Neural progenitor cell (in vitro differentiated cells): ENCODE results near the gene HOXC5. TPM values are rescaled to one million over a fixed set of nuclear protein-coding genes. Genes with fewer than 3 reads are reported as not detected.

ENCODE experiments used
- DNase-seq: peaks from one replicate; pipeline ENCODE4 v3.0.0-alpha.2; 2016; ENCODE audit warnings: low spot score
- H2AFZ ChIP-seq: fragments of 200-600 bp; sonication (generic); replicated peaks from 2 replicates; pipeline ENCODE4 v1.6.1; 2016; ENCODE audit warnings: antibody characterized with exemption
- H3F3A ChIP-seq: fragments of 200-600 bp; sonication (generic); 2 replicates; pipeline ENCODE4 v1.6.1; 2016; ENCODE audit warnings: antibody characterized with exemption, low read depth
- H3K27ac ChIP-seq: fragments of 200-600 bp; sonication (generic); 2 replicates; pipeline ENCODE4 v1.5.1; 2016; ENCODE audit warnings: mild to moderate bottlenecking
- H3K27me3 ChIP-seq: fragments of 200-600 bp; sonication (generic); 2 replicates; pipeline ENCODE4 v1.6.1; 2016; ENCODE audit warnings: mild to moderate bottlenecking, moderate library complexity
- H3K36me3 ChIP-seq: fragments of 200-600 bp; sonication (generic); 2 replicates; pipeline ENCODE4 v1.5.1; 2016
- H3K4me1 ChIP-seq: fragments of 200-600 bp; sonication (generic); 2 replicates; pipeline ENCODE4 v1.6.1; 2016; ENCODE audit warnings: mixed run types
- H3K4me2 ChIP-seq: fragments of 200-600 bp; sonication (generic); 2 replicates; pipeline ENCODE4 v1.6.1; 2016
- H3K4me3 ChIP-seq: fragments of 200-600 bp; sonication (generic); 2 replicates; pipeline ENCODE4 v1.5.1; 2016
- H3K79me2 ChIP-seq: fragments of 200-600 bp; sonication (generic); 2 replicates; pipeline ENCODE4 v1.6.1; 2016; ENCODE audit warnings: low read depth
- H3K9ac ChIP-seq: fragments of 200-600 bp; sonication (generic); 2 replicates; pipeline ENCODE4 v1.6.1; 2016
- H3K9me3 ChIP-seq: fragments of 200-600 bp; sonication (generic); 2 replicates; pipeline ENCODE4 v1.5.1; 2016; ENCODE audit warnings: low read depth
- H4K20me1 ChIP-seq: fragments of 200-600 bp; sonication (generic); 2 replicates; pipeline ENCODE4 v1.6.1; 2016; ENCODE audit warnings: low read depth
- H3K27ac Mint-ChIP-seq: 3 replicates; pipeline ENCODE4 v1.8.0; 2021; ENCODE audit warnings: mixed read lengths
- H3K27me3 Mint-ChIP-seq: 2 replicates; pipeline ENCODE4 v1.8.0; 2022; ENCODE audit warnings: low read depth, mild to moderate bottlenecking, inconsistent platforms, moderate library complexity, mixed read lengths; ENCODE audit not compliant: insufficient read depth
- H3K36me3 Mint-ChIP-seq: 3 replicates; pipeline ENCODE4 v1.8.0; 2021; ENCODE audit warnings: mixed read lengths
- H3K4me1 Mint-ChIP-seq: 3 replicates; pipeline ENCODE4 v1.8.0; 2021; ENCODE audit warnings: mixed read lengths
- H3K4me3 Mint-ChIP-seq: 3 replicates; pipeline ENCODE4 v1.8.0; 2021; ENCODE audit warnings: mild to moderate bottlenecking, moderate library complexity, mixed read lengths
- H3K9me3 Mint-ChIP-seq: 3 replicates; pipeline ENCODE4 v1.8.0; 2020; ENCODE audit warnings: mixed read lengths
- CTCF ChIP-seq: fragments of 200-600 bp; sonication (generic); IDR thresholded peaks from 2 replicates; pipeline ENCODE4 v1.5.1; 2017; ENCODE audit warnings: antibody characterized with exemption, mild to moderate bottlenecking
- EZH2 ChIP-seq: fragments of 200-600 bp; sonication (generic); IDR thresholded peaks from 2 replicates; pipeline ENCODE4 v1.6.1; 2017; ENCODE audit warnings: antibody characterized with exemption, mild to moderate bottlenecking, moderate library complexity
- EZH2phosphoT487 ChIP-seq: fragments of 200-600 bp; sonication (generic); IDR thresholded peaks from 2 replicates; pipeline ENCODE4 v1.6.1; 2017; ENCODE audit warnings: antibody characterized with exemption
- total RNA-seq: library from RNA; depleted of rRNA; stranded (reverse); fragments of >200 nt; gene quantifications from 2 replicates; pipeline ENCODE4 v1.2.3, GENCODE V29; 2015; ENCODE audit warnings: low replicate concordance

Gene HOXC5
- total RNA-seq, 1 donor from 2014 or later = not detected

DNA sequence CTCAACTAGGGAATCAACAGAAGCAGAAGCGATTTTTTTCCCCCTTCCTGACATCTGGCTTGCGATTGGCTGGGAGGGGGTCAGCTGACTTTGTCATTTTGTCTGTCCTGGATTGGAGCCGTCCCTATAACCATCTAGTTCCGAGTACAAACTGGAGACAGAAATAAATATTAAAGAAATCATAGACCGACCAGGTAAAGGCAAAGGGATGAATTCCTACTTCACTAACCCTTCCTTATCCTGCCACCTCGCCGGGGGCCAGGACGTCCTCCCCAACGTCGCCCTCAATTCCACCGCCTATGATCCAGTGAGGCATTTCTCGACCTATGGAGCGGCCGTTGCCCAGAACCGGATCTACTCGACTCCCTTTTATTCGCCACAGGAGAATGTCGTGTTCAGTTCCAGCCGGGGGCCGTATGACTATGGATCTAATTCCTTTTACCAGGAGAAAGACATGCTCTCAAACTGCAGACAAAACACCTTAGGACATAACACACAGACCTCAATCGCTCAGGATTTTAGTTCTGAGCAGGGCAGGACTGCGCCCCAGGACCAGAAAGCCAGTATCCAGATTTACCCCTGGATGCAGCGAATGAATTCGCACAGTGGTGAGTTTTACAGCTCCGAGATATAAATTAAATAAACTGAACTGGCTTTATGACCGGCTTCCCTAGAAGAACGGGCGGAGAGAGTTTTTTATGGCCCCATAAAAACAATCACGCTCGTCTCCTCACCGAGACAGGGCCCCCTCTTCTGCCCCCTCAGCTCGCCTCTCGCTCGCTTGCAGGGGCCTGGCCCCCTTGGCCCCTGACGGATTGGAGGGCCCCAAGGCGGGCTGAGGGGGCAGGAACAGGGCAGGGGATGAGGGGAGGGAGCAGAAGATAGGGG, 4.3 kb upstream of the HOXC5 start, which contains the start of gene HOXC6:
HOXC6 (plus strand) TSS at position 127 of the 888 bp plus-strand sequence; CDS start at position 209, 82 bp downstream.
- H3K27me3 Mint-ChIP-seq = peaks cover 91% of the 10 kb centered on the region
- H3K4me3 ChIP-seq = no peak within 1 kb of the TSS
- H3K27ac ChIP-seq = no peak within 1 kb of the TSS
- H3K9ac ChIP-seq = no peak within 1 kb of the TSS
- peaks cover 92% of the 10 kb centered on the region for H4K20me1 ChIP-seq
- peaks cover 9% of the 10 kb centered on the region for H3K9me3 Mint-ChIP-seq
- TF ChIP-seq EZH2 = peak; percentile 88
- TF ChIP-seq CTCF = no peak
- TF ChIP-seq EZH2phosphoT487 = peak; percentile 69
- H3K4me1 ChIP-seq = no peaks in the 10 kb centered on the region
- H3K9me3 ChIP-seq = no peaks in the 10 kb centered on the region
- no peaks in the 10 kb centered on the region for H3K79me2 ChIP-seq
- no peak within 1 kb of the TSS for H3K27ac Mint-ChIP-seq
- H3F3A ChIP-seq = no peaks in the 10 kb centered on the region
- no peak within 1 kb of the TSS for H2AFZ ChIP-seq
- H3K36me3 Mint-ChIP-seq = no peaks in the 10 kb centered on the region
- peaks cover 100% of the 10 kb centered on the region for H3K27me3 ChIP-seq
- H3K4me3 Mint-ChIP-seq = no peak within 1 kb of the TSS
- no peak within 1 kb of the TSS for H3K4me2 ChIP-seq
- no peak for DNase-seq
- H3K36me3 ChIP-seq = no peaks in the 10 kb centered on the region
- no peaks in the 10 kb centered on the region for H3K4me1 Mint-ChIP-seq

DNA sequence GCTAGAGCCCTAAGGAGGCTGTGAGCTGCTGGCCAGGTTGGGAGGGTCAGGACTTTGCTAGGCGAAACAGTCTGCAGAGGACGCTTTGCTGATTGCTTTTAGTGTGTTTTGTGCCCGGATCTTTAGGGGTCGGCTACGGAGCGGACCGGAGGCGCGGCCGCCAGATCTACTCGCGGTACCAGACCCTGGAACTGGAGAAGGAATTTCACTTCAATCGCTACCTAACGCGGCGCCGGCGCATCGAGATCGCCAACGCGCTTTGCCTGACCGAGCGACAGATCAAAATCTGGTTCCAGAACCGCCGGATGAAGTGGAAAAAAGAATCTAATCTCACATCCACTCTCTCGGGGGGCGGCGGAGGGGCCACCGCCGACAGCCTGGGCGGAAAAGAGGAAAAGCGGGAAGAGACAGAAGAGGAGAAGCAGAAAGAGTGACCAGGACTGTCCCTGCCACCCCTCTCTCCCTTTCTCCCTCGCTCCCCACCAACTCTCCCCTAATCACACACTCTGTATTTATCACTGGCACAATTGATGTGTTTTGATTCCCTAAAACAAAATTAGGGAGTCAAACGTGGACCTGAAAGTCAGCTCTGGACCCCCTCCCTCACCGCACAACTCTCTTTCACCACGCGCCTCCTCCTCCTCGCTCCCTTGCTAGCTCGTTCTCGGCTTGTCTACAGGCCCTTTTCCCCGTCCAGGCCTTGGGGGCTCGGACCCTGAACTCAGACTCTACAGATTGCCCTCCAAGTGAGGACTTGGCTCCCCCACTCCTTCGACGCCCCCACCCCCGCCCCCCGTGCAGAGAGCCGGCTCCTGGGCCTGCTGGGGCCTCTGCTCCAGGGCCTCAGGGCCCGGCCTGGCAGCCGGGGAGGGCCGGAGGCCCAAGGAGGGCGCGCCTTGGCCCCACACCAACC, 3.1 kb upstream of the HOXC5 start:
- H3K9me3 ChIP-seq = no peaks in the 10 kb centered on the region
- TF ChIP-seq EZH2phosphoT487 = peak; percentile 78
- peak; percentile 99 for TF ChIP-seq EZH2
- no peak for TF ChIP-seq CTCF
- H2AFZ ChIP-seq = no peak overlapping the region
- no peaks in the 10 kb centered on the region for H3K36me3 Mint-ChIP-seq
- no peaks in the 10 kb centered on the region for H3K36me3 ChIP-seq
- peaks cover 92% of the 10 kb centered on the region for H4K20me1 ChIP-seq
- no peaks in the 10 kb centered on the region for H3F3A ChIP-seq
- no peaks in the 10 kb centered on the region for H3K4me1 ChIP-seq
- H3K79me2 ChIP-seq = no peaks in the 10 kb centered on the region
- H3K27ac Mint-ChIP-seq = no peak overlapping the region
- peaks cover 9% of the 10 kb centered on the region for H3K9me3 Mint-ChIP-seq
- peak overlapping the region; percentile 20 for H3K4me2 ChIP-seq
- no peak overlapping the region for H3K4me3 ChIP-seq
- peaks cover 100% of the 10 kb centered on the region for H3K27me3 ChIP-seq
- H3K27ac ChIP-seq = no peak overlapping the region
- peaks cover 88% of the 10 kb centered on the region for H3K27me3 Mint-ChIP-seq
- no peak overlapping the region for H3K9ac ChIP-seq
- H3K4me1 Mint-ChIP-seq = no peaks in the 10 kb centered on the region
- peak; percentile 62 for DNase-seq
- H3K4me3 Mint-ChIP-seq = no peak overlapping the region

DNA sequence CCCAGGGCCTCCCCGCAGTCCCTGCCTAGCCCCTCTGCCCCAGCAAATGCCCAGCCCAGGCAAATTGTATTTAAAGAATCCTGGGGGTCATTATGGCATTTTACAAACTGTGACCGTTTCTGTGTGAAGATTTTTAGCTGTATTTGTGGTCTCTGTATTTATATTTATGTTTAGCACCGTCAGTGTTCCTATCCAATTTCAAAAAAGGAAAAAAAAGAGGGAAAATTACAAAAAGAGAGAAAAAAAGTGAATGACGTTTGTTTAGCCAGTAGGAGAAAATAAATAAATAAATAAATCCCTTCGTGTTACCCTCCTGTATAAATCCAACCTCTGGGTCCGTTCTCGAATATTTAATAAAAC, 2.4 kb upstream of the HOXC5 start:
- Histone ChIP-seq H3K27me3 (peaks cover 100% of the 10 kb centered on the region), H4K20me1 (peaks cover 91% of the 10 kb centered on the region), H3K4me3 (no peak overlapping the region), H2AFZ (no peak overlapping the region), H3K79me2 (no peaks in the 10 kb centered on the region), H3K4me2 (no peak overlapping the region), H3K9ac (no peak overlapping the region), H3F3A (no peaks in the 10 kb centered on the region), H3K36me3 (no peaks in the 10 kb centered on the region), H3K4me1 (no peaks in the 10 kb centered on the region), H3K27ac (no peak overlapping the region), H3K9me3 (no peaks in the 10 kb centered on the region)
- Mint-ChIP-seq H3K36me3 (no peaks in the 10 kb centered on the region), H3K27me3 (peaks cover 88% of the 10 kb centered on the region), H3K27ac (no peak overlapping the region), H3K4me3 (peak overlapping the region; percentile 33), H3K4me1 (no peaks in the 10 kb centered on the region), H3K9me3 (peaks cover 9% of the 10 kb centered on the region)
- TF ChIP-seq EZH2 (peak; percentile 89), EZH2phosphoT487 (peak; percentile 73), CTCF (no peak)
- no peak for DNase-seq
